Neural crest cell (in vitro differentiated cells): ENCODE results near the gene TTC31. TPM values are rescaled to one million over a fixed set of nuclear protein-coding genes. Genes with fewer than 3 reads are reported as not detected.

Experiments
- DNase-seq: peaks from one replicate; pipeline ENCODE4 v3.0.0; 2021; ENCODE audit warnings: low read depth, mixed read lengths, low spot score
- H3K27ac Mint-ChIP-seq: one replicate; pipeline ENCODE4 v1.8.0; 2021; ENCODE audit warnings: mild to moderate bottlenecking, mixed read lengths; ENCODE audit not compliant: unreplicated experiment
- H3K27me3 Mint-ChIP-seq: 2 replicates; pipeline ENCODE4 v1.8.0; 2021; ENCODE audit warnings: low read depth, mild to moderate bottlenecking, mixed read lengths
- H3K36me3 Mint-ChIP-seq: 2 replicates; pipeline ENCODE4 v1.8.0; 2021; ENCODE audit warnings: low read depth, mild to moderate bottlenecking, mixed read lengths
- H3K4me1 Mint-ChIP-seq: 2 replicates; pipeline ENCODE4 v1.8.0; 2021; ENCODE audit warnings: mixed read lengths
- H3K4me3 Mint-ChIP-seq: one replicate; pipeline ENCODE4 v1.8.0; 2021; ENCODE audit warnings: mild to moderate bottlenecking, mixed read lengths
- H3K9me3 Mint-ChIP-seq: 2 replicates; pipeline ENCODE4 v1.8.0; 2021; ENCODE audit warnings: mixed read lengths
- CTCF ChIP-seq: fragments of 200-600 bp; sonication (generic); conservative IDR thresholded peaks from 2 replicates; pipeline ENCODE4 v1.5.0; 2021; ENCODE audit warnings: antibody characterized with exemption, mild to moderate bottlenecking
- total RNA-seq: library from RNA; stranded (reverse); gene quantifications from 2 replicates; pipeline ENCODE4 v1.2.1, GENCODE V29; 2021

TTC31 gene
- total RNA-seq, 1 donor from 2014 or later = 29.6 TPM

GRCh38 chr2:74471332-74472065 lies 11.4 kb upstream of the TTC31 start:
- no peak for DNase-seq
- no peak for TF ChIP-seq CTCF
- Mint-ChIP-seq H3K27me3 (peaks cover 2% of the 10 kb centered on the region), H3K4me1 (peaks cover 22% of the 10 kb centered on the region), H3K9me3 (no peaks in the 10 kb centered on the region), H3K27ac (peak overlapping the region; percentile 98), H3K4me3 (peak overlapping the region; percentile 98), H3K36me3 (peaks cover 10% of the 10 kb centered on the region)

GRCh38 chr2:74472086-74472944 lies 10.6 kb upstream of the TTC31 start, which contains the start of gene MRPL53:
TSS of gene MRPL53 (minus strand) at chr2:74472680. CDS start at chr2:74472660, 20 bp downstream.
- H3K27me3 Mint-ChIP-seq = peaks cover 2% of the 10 kb centered on the region
- peak within 1 kb of the TSS; percentile 98 for H3K27ac Mint-ChIP-seq
- H3K4me1 Mint-ChIP-seq = peaks cover 22% of the 10 kb centered on the region
- H3K9me3 Mint-ChIP-seq = no peaks in the 10 kb centered on the region
- no peak for TF ChIP-seq CTCF
- peaks cover 11% of the 10 kb centered on the region for H3K36me3 Mint-ChIP-seq
- peak within 1 kb of the TSS; percentile 98 for H3K4me3 Mint-ChIP-seq
- DNase-seq = peak; percentile 93

GRCh38 chr2:74472945-74473258 lies 10.0 kb upstream of the TTC31 start:
- Mint-ChIP-seq H3K4me1 (peaks cover 22% of the 10 kb centered on the region), H3K27me3 (peaks cover 2% of the 10 kb centered on the region), H3K4me3 (peak overlapping the region; percentile 98), H3K27ac (peak overlapping the region; percentile 98), H3K9me3 (no peaks in the 10 kb centered on the region), H3K36me3 (peaks cover 14% of the 10 kb centered on the region)
- DNase-seq = no peak
- no peak for TF ChIP-seq CTCF

GRCh38 chr2:74474481-74474880 lies 8.4 kb upstream of the TTC31 start:
- Mint-ChIP-seq H3K4me1 (peaks cover 22% of the 10 kb centered on the region), H3K27ac (no peak overlapping the region), H3K27me3 (peaks cover 2% of the 10 kb centered on the region), H3K9me3 (no peaks in the 10 kb centered on the region), H3K36me3 (peaks cover 14% of the 10 kb centered on the region), H3K4me3 (peak overlapping the region; percentile 21)
- no peak for TF ChIP-seq CTCF
- no peak for DNase-seq

- peaks cover 2% of the 10 kb centered on the region for H3K27me3 Mint-ChIP-seq
- TF ChIP-seq CTCF = peak; percentile 35
- H3K9me3 Mint-ChIP-seq = no peaks in the 10 kb centered on the region
- peaks cover 24% of the 10 kb centered on the region for H3K4me1 Mint-ChIP-seq
- H3K27ac Mint-ChIP-seq = no peak overlapping the region
- H3K36me3 Mint-ChIP-seq = peaks cover 14% of the 10 kb centered on the region
- H3K4me3 Mint-ChIP-seq = peak overlapping the region; percentile 21
- DNase-seq = no peak
Observed at GRCh38 chr2:74474899-74475298, 8.0 kb upstream of the TTC31 start.
